Smooth muscle cell (in vitro differentiated cells): ENCODE data around the gene CHD9NB. TPM values are rescaled to one million over a fixed set of nuclear protein-coding genes. Genes with fewer than 3 reads are reported as not detected.
A peak's percentile ranks its signal among the peaks of the same experiment; 100 is the strongest.

Source experiments
- DNase-seq: peaks from one replicate; lab custom pipeline; 2025; ENCODE audit not compliant: unreplicated experiment; lab: John Stamatoyannopoulos, UW
- H2AFZ ChIP-seq: fragments of 200-600 bp; sonication (generic); 2 replicates; pipeline ENCODE4 v1.6.0; 2016; ENCODE audit warnings: antibody characterized with exemption, low read depth, mild to moderate bottlenecking
- H3F3A ChIP-seq: fragments of 200-600 bp; sonication (generic); 2 replicates; pipeline ENCODE4 v1.6.0; 2017; ENCODE audit warnings: antibody characterized with exemption, low read depth
- H3K27ac ChIP-seq: fragments of 200-600 bp; sonication (generic); 2 replicates; pipeline ENCODE4 v1.5.1; 2016; ENCODE audit warnings: low read depth, mild to moderate bottlenecking
- H3K27me3 ChIP-seq: fragments of 200-600 bp; sonication (generic); 2 replicates; pipeline ENCODE4 v1.6.1; 2016; ENCODE audit warnings: low read depth, mild to moderate bottlenecking
- H3K36me3 ChIP-seq: fragments of 200-600 bp; sonication (generic); 2 replicates; pipeline ENCODE4 v1.5.1; 2016; ENCODE audit warnings: low read depth
- H3K4me1 ChIP-seq: fragments of 200-600 bp; sonication (generic); 2 replicates; pipeline ENCODE4 v1.5.1; 2016; ENCODE audit warnings: low read depth
- H3K4me2 ChIP-seq: fragments of 200-600 bp; sonication (generic); 2 replicates; pipeline ENCODE4 v1.6.0; 2016; ENCODE audit warnings: mild to moderate bottlenecking
- H3K4me3 ChIP-seq: fragments of 200-600 bp; sonication (generic); 2 replicates; pipeline ENCODE4 v1.5.1; 2016; ENCODE audit warnings: mild to moderate bottlenecking
- H3K79me2 ChIP-seq: fragments of 200-600 bp; sonication (generic); 2 replicates; pipeline ENCODE4 v1.6.0; 2016; ENCODE audit warnings: low read depth, mild to moderate bottlenecking
- H3K9ac ChIP-seq: fragments of 200-600 bp; sonication (generic); 2 replicates; pipeline ENCODE4 v1.6.0; 2016; ENCODE audit warnings: low read depth
- H3K9me3 ChIP-seq: fragments of 200-600 bp; sonication (generic); replicated peaks from 2 replicates; pipeline ENCODE4 v1.5.1; 2016; ENCODE audit warnings: low read depth
- H4K20me1 ChIP-seq: fragments of 200-600 bp; sonication (generic); 2 replicates; pipeline ENCODE4 v1.6.0; 2016; ENCODE audit warnings: low read depth
- WGBS: methylation state at CpG from one replicate; pipeline ENCODE4 v1.1.7; 2016; ENCODE audit warnings: low lambda C conversion rate; 5-methylcytosine and 5-hydroxymethylcytosine counted together
- polyA plus RNA-seq: library from polyadenylated mRNA; unstranded; fragments of >200 nt; fragmentation: Nextera tagmentation; extraction: Ambion mirVana; gene quantifications from 2 replicates; pipeline ENCODE4 v1.2.1, GENCODE V29; 2016
- total RNA-seq: library from RNA; depleted of rRNA; stranded (reverse); fragments of >200 nt; gene quantifications from 2 replicates; pipeline ENCODE4 v1.2.3, GENCODE V29; 2014
- TF ChIP-seq, protein P1 (sequence below): fragments of 200-600 bp; sonication (generic); IDR thresholded peaks from 2 replicates; pipeline ENCODE4 v1.5.1; 2017; ENCODE audit warnings: borderline replicate concordance, mild to moderate bottlenecking, antibody characterized with exemption; ENCODE audit not compliant: insufficient read depth, poor library complexity, severe bottlenecking

The CHD9NB gene
- total and polyA plus RNA-seq, 2 experiments from 2014 or later: not detected

DNA sequence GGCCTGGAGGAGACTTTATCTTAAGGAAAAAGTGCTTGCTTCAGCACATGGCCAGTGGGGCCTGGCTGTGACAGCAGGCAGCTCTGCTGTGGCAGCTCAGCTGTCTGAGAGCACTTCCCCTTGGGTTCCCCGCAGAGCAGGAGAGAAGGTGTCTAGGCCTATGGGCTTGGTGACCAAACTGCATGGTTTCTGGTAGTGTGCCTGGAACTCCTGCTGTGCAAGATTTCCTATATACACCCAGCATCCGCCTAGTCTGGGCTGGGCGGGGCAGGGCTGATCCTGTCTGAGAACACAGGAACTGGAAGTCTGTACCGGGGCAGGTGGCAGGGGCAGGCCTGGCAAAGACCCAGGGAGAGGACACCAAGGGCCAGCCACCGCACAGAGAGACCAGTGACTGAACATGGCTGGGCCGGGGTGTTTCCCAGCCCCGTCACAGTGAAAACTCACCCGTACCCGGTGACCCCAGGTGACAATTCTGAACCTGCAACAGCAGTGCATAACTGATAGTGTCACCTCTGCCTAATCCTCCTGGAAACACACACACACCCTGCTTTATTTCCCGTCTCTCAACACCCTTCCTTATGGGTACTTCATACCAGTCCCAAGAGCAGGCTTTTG lies 41.4 kb upstream of the CHD9NB start:
- no peaks in the 10 kb centered on the region for H3K36me3 ChIP-seq
- H3K9me3 ChIP-seq: no peaks in the 10 kb centered on the region
- TF ChIP-seq, protein P1, sequence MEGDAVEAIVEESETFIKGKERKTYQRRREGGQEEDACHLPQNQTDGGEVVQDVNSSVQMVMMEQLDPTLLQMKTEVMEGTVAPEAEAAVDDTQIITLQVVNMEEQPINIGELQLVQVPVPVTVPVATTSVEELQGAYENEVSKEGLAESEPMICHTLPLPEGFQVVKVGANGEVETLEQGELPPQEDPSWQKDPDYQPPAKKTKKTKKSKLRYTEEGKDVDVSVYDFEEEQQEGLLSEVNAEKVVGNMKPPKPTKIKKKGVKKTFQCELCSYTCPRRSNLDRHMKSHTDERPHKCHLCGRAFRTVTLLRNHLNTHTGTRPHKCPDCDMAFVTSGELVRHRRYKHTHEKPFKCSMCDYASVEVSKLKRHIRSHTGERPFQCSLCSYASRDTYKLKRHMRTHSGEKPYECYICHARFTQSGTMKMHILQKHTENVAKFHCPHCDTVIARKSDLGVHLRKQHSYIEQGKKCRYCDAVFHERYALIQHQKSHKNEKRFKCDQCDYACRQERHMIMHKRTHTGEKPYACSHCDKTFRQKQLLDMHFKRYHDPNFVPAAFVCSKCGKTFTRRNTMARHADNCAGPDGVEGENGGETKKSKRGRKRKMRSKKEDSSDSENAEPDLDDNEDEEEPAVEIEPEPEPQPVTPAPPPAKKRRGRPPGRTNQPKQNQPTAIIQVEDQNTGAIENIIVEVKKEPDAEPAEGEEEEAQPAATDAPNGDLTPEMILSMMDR: no peak
- no peak overlapping the region for H3K9ac ChIP-seq
- H3K4me3 ChIP-seq: no peak overlapping the region
- peak overlapping the region; percentile 45 for H3K27ac ChIP-seq
- no peaks in the 10 kb centered on the region for H3K27me3 ChIP-seq
- no peaks in the 10 kb centered on the region for H4K20me1 ChIP-seq
- peaks cover 43% of the 10 kb centered on the region for H3K79me2 ChIP-seq
- H3K4me1 ChIP-seq: peaks cover 39% of the 10 kb centered on the region
- no peak overlapping the region for H3K4me2 ChIP-seq
- no peak for DNase-seq
- H3F3A ChIP-seq: peaks cover 21% of the 10 kb centered on the region
- no peak overlapping the region for H2AFZ ChIP-seq
- WGBS: 83% methylated on average over 10 of the region's 10 CpGs

DNA sequence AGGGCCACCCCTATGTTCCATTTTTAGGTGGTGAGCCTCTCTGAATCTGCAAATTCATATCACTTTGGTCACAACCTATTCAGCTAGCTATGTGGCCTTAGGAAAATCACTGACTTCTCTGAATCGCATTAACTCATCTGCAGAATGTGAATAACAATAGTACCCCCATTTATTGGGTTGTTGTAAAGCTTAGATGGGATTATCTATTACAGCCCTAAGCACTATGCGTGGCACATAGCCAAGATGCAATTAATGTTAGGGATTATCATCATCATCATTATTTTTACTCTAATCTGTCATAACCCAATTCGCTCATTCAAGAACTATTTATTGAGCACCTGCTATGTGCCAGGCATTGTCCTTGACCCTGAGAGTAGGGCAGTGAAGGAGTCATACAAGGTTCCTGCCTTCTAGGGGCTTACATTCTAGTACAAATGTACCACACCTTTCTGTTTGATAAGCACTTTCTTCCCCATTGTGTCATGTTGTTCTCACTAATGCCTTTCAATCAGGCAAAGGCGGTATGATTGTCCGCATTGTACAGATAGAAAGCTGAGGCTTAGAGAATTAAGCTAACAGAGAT lies 40.6 kb upstream of the CHD9NB start:
- WGBS: 97% methylated on average over 5 of the region's 5 CpGs
- no peak overlapping the region for H3K4me3 ChIP-seq
- no peak overlapping the region for H3K9ac ChIP-seq
- peaks cover 30% of the 10 kb centered on the region for H3K4me1 ChIP-seq
- no peak overlapping the region for H2AFZ ChIP-seq
- DNase-seq: no peak
- H3F3A ChIP-seq: peaks cover 19% of the 10 kb centered on the region
- no peak overlapping the region for H3K4me2 ChIP-seq
- no peaks in the 10 kb centered on the region for H3K9me3 ChIP-seq
- peak overlapping the region; percentile 45 for H3K27ac ChIP-seq
- no peaks in the 10 kb centered on the region for H3K27me3 ChIP-seq
- H3K79me2 ChIP-seq: peaks cover 51% of the 10 kb centered on the region
- no peaks in the 10 kb centered on the region for H4K20me1 ChIP-seq
- TF ChIP-seq, protein P1: no peak
- H3K36me3 ChIP-seq: no peaks in the 10 kb centered on the region

DNA sequence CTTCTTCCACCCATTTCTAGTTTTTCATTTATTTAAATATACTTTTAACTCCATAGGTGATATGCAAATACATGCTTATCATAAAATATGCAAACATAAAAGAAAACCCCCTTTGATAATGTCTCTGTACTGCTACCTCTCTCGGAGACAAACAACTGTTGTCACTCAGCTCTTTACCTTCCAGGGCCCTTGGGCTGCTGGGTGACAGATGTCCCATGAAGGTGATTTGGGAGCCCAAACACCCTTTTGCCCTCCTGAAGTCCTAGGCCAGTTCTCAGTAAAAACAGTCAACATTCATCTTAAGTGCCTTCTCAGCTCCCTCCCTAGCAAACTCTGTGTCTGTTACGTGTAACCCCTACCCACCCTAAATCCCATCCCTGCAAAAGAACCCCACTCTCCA lies 39.6 kb upstream of the CHD9NB start:
- no peak overlapping the region for H3K4me3 ChIP-seq
- DNase-seq: no peak
- H2AFZ ChIP-seq: no peak overlapping the region
- no peak overlapping the region for H3K9ac ChIP-seq
- no peaks in the 10 kb centered on the region for H4K20me1 ChIP-seq
- no peaks in the 10 kb centered on the region for H3K27me3 ChIP-seq
- no peaks in the 10 kb centered on the region for H3K36me3 ChIP-seq
- H3K4me2 ChIP-seq: peak overlapping the region; percentile 73
- peak overlapping the region; percentile 86 for H3K27ac ChIP-seq
- no peaks in the 10 kb centered on the region for H3K9me3 ChIP-seq
- H3K79me2 ChIP-seq: peaks cover 46% of the 10 kb centered on the region
- H3K4me1 ChIP-seq: peaks cover 27% of the 10 kb centered on the region
- peaks cover 12% of the 10 kb centered on the region for H3F3A ChIP-seq
- TF ChIP-seq, protein P1: no peak
- WGBS: 83% methylated on average over 2 of the region's 2 CpGs
